Stimulated activated CD4-positive, alpha-beta T cell treated with anti-CD3 and anti-CD28 coated beads, Interleukin-4, amount 100 ng/mL, for 4 hours (primary cell): ENCODE measurements around the gene SLC66A1.

ENCODE experiments used
- DNase-seq, 2 experiments: peaks; one replicate each; pipeline ENCODE4 v3.0.0-alpha.2; 2020

The SLC66A1 gene

DNA sequence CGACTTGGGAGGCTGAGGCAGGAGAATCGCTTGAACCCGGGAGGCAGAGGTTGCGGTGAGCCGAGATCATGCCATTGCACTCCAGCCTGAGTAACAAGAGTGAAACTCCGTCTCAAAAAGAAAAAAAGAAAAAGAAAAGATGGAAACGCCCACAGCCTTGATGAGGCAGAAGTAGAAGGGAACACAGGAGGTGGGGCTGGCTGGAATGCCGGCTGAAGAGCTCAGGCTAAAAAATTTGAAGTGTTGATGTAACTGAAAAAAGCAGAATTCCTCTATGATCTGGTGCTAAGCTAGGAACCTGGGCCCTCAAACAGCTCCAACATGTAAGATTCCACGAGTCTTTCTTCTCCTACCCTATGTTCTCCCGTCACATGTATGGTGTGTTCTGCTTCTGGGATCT, 53.6 kb downstream of the SLC66A1 start:
- no peak for DNase-seq

- no peak for DNase-seq
Measured at GRCh38 chr1:19366599-19367536, 54.7 kb downstream of the SLC66A1 start.

DNA sequence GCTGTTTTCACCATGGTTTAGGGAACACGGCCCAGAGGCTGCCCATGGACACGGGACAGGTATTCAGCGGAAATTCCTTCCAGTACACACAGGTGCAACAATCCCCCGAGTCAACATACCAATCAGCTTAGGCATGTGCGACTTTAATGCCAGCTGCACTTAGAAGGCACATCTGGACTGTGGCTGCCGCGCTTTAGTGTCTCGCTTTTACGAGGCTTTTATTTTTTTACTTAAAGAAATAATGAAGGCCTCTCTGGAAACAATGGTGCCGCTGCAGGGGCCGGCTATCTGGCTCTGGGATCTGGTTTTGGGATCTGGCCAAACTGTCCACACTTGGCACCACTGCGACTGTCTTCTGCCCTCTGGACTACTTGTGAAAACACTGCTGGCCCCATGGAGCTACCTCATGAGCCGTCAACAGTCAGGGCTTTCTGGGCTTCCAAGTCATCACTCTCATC, 55.5 kb downstream of the SLC66A1 start:
- DNase-seq, result no peak

- DNase-seq, result no peak
Measured at GRCh38 chr1:19368050-19368449, 55.9 kb downstream of the SLC66A1 start.

DNA sequence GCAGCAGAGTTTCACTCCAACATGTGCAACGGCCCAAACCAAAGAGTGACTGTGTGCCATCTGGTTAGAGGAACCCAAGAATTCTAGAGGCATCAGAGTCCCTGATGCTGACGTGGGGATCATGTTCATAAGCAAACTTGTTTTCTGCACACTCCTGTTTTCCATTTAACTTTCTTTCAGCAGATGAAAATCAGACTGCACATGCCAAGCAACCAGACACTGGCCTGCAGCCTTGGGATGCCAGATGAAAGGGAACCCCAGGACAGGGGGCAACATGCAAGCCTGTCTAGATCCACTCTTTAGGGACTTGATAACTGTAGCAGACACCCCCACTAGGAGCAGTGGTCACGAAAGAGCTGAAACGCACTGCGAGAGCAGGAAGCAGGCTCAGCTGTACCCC, 56.8 kb downstream of the SLC66A1 start:
- DNase-seq, result no peak

DNA sequence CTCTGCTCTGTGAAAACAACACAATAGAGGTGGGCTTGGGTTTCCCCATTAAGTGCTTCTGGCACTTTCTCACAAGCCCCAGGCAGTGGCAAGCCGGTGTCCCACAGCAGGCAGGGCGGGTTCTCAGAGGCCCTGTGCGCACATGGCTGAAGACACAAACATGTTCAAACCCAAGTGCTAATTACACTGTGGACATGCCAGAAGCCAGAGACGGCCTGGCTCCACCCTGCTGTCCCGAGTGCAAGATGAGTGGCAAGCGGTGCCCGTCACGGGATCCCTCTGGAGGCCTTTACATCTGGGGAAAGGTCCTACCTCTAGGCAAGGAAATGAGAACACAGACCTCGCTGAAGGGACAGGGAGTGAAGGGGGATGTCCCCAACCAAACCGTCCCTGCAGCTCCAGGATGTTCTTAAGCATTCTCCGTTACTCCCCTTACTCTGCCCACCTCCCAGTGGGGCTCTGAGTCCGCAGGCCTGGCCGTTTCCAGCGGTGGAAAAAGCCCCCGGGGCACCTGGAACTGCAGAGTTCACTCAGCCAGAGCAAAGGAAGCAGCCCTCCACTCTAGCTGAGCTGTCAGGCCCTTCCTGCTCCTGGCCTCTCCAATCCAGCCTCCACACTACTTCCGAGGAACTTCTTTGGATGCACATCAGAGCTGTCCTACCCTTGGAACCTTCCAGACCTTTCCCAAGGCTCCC, 57.4 kb downstream of the SLC66A1 start:
- no peak for DNase-seq

DNA sequence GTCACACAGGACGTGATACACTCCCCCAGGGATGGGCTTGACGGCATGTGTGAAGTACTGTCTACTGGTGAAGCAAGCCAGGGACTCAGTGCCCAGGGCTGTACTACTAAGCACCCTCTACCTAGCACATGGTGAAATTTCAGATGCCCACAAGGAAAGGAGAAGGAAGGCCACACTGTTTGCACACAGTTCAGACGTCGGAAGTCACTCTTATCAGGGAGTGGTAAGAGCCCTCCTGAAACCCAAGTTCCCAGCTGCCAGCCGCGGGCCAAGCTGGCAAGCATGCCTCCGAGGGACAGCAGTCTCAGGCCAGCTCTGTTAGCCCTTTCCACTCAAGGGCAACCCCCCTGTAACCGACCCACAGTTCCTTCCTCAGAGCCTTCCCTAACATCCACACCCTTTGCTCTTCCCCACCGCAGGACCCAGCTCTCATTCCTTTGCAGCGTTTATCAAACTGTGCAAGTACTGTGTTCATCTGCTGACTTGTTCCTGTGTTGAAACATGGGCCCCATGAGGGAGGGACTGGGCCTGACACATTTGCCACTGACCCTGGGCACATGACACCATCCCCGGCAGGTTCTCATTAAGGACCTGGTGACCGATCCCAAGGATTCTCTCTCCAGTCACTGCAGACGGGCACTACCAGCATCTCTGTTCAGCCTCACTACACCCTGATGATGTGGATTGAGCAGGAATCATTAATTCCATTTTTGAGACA, 58.5 kb downstream of the SLC66A1 start:
- DNase-seq, result no peak

GRCh38 chr1:19371226-19372135, 59.4 kb downstream of the SLC66A1 start:
- no peak for DNase-seq

- DNase-seq, result no peak
Measured at GRCh38 chr1:19372136-19372514, 60.0 kb downstream of the SLC66A1 start.

DNA sequence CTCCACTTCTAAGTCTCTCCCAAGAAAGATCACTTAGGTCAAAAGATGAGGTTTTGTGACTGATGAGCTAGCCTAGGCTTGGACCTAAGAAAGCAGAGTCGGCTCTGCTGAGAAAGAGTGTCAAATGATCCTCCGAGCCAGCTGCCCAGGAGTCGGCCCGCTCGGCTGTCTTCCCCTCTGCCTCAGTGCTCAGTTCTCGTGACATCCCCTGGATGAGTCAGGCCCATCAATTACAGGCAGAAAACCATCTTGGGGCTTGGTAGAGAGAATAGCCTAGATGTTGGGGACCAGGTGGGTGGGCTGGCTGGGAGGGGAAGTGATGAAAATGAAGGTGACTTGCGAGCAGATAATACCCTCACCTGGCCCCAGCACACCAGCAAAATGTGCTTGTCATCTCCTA, 60.5 kb downstream of the SLC66A1 start:
- no peak for DNase-seq

- DNase-seq, result no peak
Measured at GRCh38 chr1:19373211-19374082, 61.3 kb downstream of the SLC66A1 start.

- no peak for DNase-seq
Measured at GRCh38 chr1:19374083-19374801, 62.1 kb downstream of the SLC66A1 start.

DNA sequence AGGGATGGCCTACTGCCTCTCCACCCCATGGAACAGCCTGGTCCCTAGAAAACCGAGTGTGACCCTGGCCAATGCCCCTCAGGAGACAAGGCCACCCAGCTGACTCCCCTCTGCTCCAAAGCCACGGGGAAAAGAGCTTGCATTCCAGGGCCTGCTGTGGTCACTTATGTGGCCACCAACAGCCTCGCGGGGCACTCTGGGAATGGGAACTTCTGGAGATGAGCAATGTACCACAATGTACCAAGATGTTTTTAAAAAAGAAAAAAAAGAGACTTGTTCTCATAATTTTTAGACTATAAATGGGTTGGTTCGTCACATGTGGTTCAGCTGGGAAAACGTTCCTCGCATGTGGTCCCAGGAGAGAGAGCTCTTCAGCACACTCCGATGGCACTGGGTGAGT, 62.8 kb downstream of the SLC66A1 start:
- DNase-seq, result no peak

DNA sequence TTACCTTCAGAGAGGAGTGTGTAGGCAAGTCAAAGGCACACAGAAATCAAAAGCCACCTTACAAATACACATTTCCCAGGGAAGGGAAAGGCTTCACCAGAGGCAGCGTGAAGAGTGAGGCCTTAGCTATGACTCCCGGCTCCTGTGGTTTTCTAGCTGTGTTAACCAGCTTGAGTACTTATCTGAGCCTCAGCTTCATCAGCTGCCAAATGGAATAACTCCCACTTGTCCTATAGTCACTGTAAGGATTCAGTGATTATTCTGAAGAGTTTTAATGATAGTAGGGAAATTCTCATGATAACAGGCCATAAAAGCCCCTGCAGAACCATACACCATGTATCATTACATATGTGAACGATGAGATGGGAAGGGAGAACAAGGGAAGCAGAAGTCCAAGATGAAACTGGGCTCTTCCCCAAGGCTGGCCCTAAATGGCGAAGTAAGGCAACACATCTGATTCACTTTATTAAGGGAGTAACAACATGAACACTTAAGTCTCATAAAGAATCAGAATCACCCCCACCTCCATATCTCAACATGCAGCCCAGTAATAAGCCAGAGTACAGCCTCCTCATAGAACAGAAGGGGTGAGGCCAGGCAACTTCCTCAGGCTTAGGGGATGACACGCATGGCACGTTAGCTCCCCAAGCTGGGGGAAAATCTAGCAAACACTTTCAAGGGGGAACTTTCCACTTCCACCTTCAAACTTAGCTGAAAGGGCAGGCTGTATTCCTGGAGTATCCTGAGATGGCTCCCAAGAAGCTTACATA, 63.7 kb downstream of the SLC66A1 start:
- no peak for DNase-seq

DNA sequence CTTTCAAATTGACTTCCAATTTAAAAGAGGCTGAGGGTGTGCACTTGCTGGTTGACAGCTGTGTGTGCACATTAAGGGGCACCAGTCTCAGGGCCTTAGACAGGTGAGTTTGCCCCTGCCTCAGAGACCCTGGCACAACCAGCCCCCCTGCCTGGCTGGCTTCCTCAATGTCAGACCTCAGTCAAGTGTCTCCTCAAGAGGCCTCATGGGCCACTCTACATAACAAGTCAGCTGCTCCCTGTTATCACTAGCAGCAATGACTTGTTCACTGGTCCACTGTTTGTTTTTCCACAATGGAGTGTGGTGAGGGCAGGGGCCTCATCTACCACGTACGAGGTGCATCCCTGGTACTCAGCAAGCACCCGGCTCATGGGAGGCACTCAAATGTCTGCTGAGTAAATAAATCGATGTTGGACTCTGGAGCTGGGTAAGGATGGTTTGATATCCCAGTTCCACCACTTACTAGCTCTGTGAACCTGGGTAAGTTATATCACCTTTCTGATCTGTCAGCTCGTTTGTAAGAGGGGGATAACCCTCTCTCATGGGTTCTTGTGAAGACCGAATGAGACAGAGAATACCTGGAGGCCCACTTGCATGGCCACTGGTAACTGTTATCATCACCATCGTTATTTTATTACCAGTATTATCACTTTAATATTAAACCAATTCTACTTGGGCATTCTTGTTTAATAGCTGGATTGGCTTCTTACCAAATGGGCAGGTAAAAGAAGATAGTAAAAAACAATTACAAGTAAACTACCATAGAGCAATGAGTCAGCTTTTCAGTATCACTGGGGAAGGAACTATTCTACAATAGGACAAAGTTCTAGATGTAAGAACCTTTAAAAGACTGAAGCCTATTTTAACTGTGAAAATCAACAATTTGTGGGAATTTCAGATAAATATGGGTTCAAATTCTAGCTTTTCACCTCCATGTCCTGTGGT, 64.6 kb downstream of the SLC66A1 start:
- no peak for DNase-seq

DNA sequence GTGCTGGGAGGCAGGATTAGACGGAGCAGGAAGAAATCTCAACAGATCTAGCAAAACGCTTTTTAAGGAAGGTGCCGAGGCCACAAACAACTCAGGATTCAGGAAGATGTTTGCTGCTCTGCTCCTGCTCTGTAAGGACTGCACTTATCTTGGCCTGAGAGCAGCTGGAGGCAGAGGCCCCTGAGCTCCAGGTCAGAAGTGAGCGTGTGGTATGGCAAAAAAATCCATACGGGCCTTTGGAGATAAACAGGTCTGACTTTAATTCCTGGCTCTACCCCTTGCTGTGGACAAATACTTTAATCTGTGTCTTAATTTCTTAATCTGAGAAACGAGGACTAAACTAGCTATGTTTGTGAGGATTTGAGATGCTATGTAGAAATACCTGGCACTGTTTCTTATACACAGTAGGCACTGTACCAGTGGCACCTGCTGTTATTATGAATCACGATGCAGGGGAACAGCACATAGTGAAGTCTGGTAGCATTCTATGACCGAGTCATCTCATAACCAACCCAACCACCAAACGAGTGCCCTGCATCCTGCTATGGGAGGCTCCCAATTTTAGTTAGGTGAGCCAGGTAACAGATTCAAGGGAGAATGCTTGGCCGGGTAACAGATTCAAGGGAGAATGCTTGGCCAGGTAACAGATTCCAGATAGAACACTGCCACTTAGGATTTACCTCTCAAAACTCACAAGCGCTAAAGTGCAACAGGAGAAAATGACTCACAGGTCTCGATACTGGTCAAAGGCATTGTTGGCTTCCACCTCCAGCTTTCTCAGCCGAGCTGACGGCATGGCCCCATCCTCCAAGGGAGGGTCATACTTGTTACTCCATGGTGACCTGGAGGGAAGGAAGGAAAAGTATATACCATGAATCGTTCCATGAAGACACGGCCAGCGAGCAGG, 65.9 kb downstream of the SLC66A1 start:
- DNase-seq, result no peak
